ENCODE measurements around the gene DNHD1.

DNHD1 gene

GRCh38 chr11:6615882-6616585, 119.0 kb downstream of the DNHD1 start:
- DNase-seq: no peak

- no peak for DNase-seq
These were observed 119.6 kb downstream of the DNHD1 start for GRCh38 chr11:6616596-6617250.

- no peak for DNase-seq
These were observed 120.3 kb downstream of the DNHD1 start for GRCh38 chr11:6617315-6617781.

GRCh38 chr11:6618117-6619003, 121.3 kb downstream of the DNHD1 start:
- peak; percentile 21 to 50 (median 42) for DNase-seq

- DNase-seq: peak; percentile 63 to 75 (median 69)
These were observed 122.1 kb downstream of the DNHD1 start, which contains the start of gene TPP1 for GRCh38 chr11:6619004-6619745. Gene TPP1, minus strand, starts transcription at chr11:6619422. Its CDS starts 22 bp downstream, at chr11:6619400.

- no peak for DNase-seq
These were observed 123.6 kb downstream of the DNHD1 start for GRCh38 chr11:6620636-6621035.
